Endothelial cell of umbilical vein (primary cell): Measurements from ENCODE around the gene IVD. TPM values are rescaled to one million over a fixed set of nuclear protein-coding genes. Genes with fewer than 3 reads are reported as not detected.

Source experiments
- BruUV-seq: library from RNA; stranded (reverse); fragments of 400-500 nt; replicated peaks from 2 replicates; lab custom pipeline; 2021; lab: Mats Ljungman, UMichigan
- CTCF ChIA-PET: fragments of 300-600, 350-600 bp; sonication (Branson Sonifier 250); formaldehyde crosslinking; loops from one replicate; lab custom pipeline; 2021; ENCODE audit warnings: antibody characterized with exemption, inconsistent platforms; lab: Charles Lee
- POLR2A ChIA-PET: fragments of 300-600, 350-600 bp; sonication (Branson Sonifier 250); formaldehyde crosslinking; loops from one replicate; lab custom pipeline; 2021; ENCODE audit warnings: antibody characterized with exemption, inconsistent platforms; lab: Charles Lee
- DNase-seq: peaks from one replicate; pipeline ENCODE4 v3.0.0-alpha.2; 2011; ENCODE audit warnings: low read depth, low spot score
- FAIRE-seq: peaks from 2 replicates; lab custom pipeline; 2011; peaks lifted over from hg19 to GRCh38; lab: Jason Lieb, UNC
- H2AFZ ChIP-seq: 2 replicates; pipeline ENCODE4 v1.6.0; 2012; ENCODE audit warnings: low read depth, low read length, control low read depth, inconsistent platforms
- H3K27ac ChIP-seq: 2 replicates; pipeline ENCODE4 v1.5.1; 2011; ENCODE audit warnings: low read depth, mild to moderate bottlenecking, control low read depth, low read length, moderate library complexity; ENCODE audit not compliant: insufficient read depth
- H3K27me3 ChIP-seq, 2 experiments: 2 replicates each; pipeline versions ENCODE4 v1.6.0 to v1.6.1; 2011; ENCODE audit warnings: low read length in 2 of 2, mixed read lengths in 1 of 2; ENCODE audit not compliant: control insufficient read depth in 2 of 2, insufficient read depth in 2 of 2
- H3K36me3 ChIP-seq, 2 experiments: 2 replicates in 1 of 2; 3 replicates in 1 of 2; pipeline ENCODE4 v1.5.1; 2011; ENCODE audit warnings: low read length in 2 of 2, mild to moderate bottlenecking in 1 of 2, moderate library complexity in 1 of 2; ENCODE audit not compliant: control insufficient read depth in 2 of 2, insufficient read depth in 2 of 2; ENCODE audit errors: extremely low read depth in 1 of 2
- H3K4me1 ChIP-seq: 3 replicates; pipeline ENCODE4 v1.5.1; 2011; ENCODE audit warnings: mild to moderate bottlenecking, low read length; ENCODE audit not compliant: control insufficient read depth, insufficient read depth; ENCODE audit errors: extremely low read depth
- H3K4me2 ChIP-seq: 2 replicates; pipeline ENCODE4 v1.6.1; 2011; ENCODE audit warnings: low read length, control low read depth, mixed read lengths; ENCODE audit not compliant: insufficient read depth
- H3K4me3 ChIP-seq, 3 experiments: fragments of 200-600 bp in 1 of 3; sonication (generic), shearing (Covaris generic) in 1 of 3; replicated peaks in 1 of 3; 2 replicates each; pipeline ENCODE4 v1.5.1; 2011 to 2016; ENCODE audit warnings: control low read depth in 3 of 3, low read length in 3 of 3, mild to moderate bottlenecking in 2 of 3, inconsistent platforms in 1 of 3, low read depth in 1 of 3, moderate library complexity in 1 of 3; ENCODE audit not compliant: insufficient read depth in 1 of 3
- H3K79me2 ChIP-seq: 2 replicates; pipeline ENCODE4 v1.6.0; 2012; ENCODE audit warnings: low read length, inconsistent platforms; ENCODE audit not compliant: control insufficient read depth, insufficient read depth
- H3K9ac ChIP-seq: replicated peaks from 2 replicates; pipeline ENCODE3; 2011; ENCODE audit warnings: low read length, control low read depth; ENCODE audit not compliant: insufficient read depth; ENCODE audit errors: extremely low read depth
- H3K9me1 ChIP-seq: replicated peaks from 3 replicates; pipeline ENCODE4 v1.6.0; 2011; ENCODE audit warnings: mild to moderate bottlenecking, low read length; ENCODE audit not compliant: control insufficient read depth, insufficient read depth; ENCODE audit errors: extremely low read depth
- H3K9me3 ChIP-seq: replicated peaks from 2 replicates; pipeline ENCODE4 v1.5.1; 2012; ENCODE audit warnings: low read length, inconsistent platforms; ENCODE audit not compliant: control insufficient read depth, insufficient read depth
- H4K20me1 ChIP-seq: replicated peaks from 2 replicates; pipeline ENCODE3; 2011; ENCODE audit warnings: mild to moderate bottlenecking, low read length; ENCODE audit not compliant: control insufficient read depth, insufficient read depth; ENCODE audit errors: extremely low read depth
- EZH2 ChIP-seq: IDR thresholded peaks from 2 replicates; pipeline ENCODE4 v1.6.1; 2012; ENCODE audit warnings: borderline replicate concordance, low read depth, mild to moderate bottlenecking, moderate library complexity, low read length, inconsistent platforms; ENCODE audit not compliant: severe bottlenecking
- FOS ChIP-seq: IDR thresholded peaks from 2 replicates; pipeline ENCODE4 v1.6.1; 2011; ENCODE audit warnings: mild to moderate bottlenecking, low read length, moderate library complexity, borderline replicate concordance; ENCODE audit not compliant: insufficient read depth
- GATA2 ChIP-seq: IDR thresholded peaks from 2 replicates; pipeline ENCODE4 v1.7.0; 2011; ENCODE audit warnings: low read depth, mild to moderate bottlenecking, moderate library complexity, mixed read lengths, low read length; ENCODE audit not compliant: insufficient read length, insufficient read depth
- JUN ChIP-seq: IDR thresholded peaks from 2 replicates; pipeline ENCODE4 v1.6.1; 2011; ENCODE audit warnings: borderline replicate concordance, low read depth; ENCODE audit not compliant: insufficient read length, insufficient read depth
- MYC ChIP-seq: IDR thresholded peaks from one replicate; pipeline ENCODE4 v1.6.1; 2011; ENCODE audit warnings: mild to moderate bottlenecking, low read depth, low read length
- POLR2A ChIP-seq: IDR thresholded peaks from 2 replicates; pipeline ENCODE4 v1.6.1; 2012; ENCODE audit warnings: low read depth, mild to moderate bottlenecking, control low read depth, low read length
- POLR2AphosphoS5 ChIP-seq: IDR thresholded peaks from 2 replicates; pipeline ENCODE4 v1.6.1; 2012; ENCODE audit warnings: low read depth, mild to moderate bottlenecking, control low read depth, low read length, moderate library complexity; ENCODE audit not compliant: insufficient read depth
- dilution Hi-C: fragments of 300-500 bp; cut with MboI; formaldehyde crosslinking; loops from one replicate; pipeline ENCODE4 v1.15.0; 2019; ENCODE audit warnings: low sequenced_read_pairs; ENCODE audit not compliant: extremely low pct_ligation_motif_present
- intact Hi-C: fragments of 100-400 bp; cut with micrococcal nuclease; formaldehyde crosslinking; loops from one replicate; pipeline ENCODE4 v1.10.0; 2022
- polyA plus RNA-seq, 4 experiments: library from polyadenylated mRNA; depleted of rRNA in 3 of 4; stranded (reverse) in 3 of 4; unstranded in 1 of 4; fragments of >200 nt; gene quantifications; 2 replicates each; pipeline versions ENCODE4 v1.2.1 to v1.2.3, GENCODE V29; 2011 to 2012; ENCODE audit warnings: missing spikeins in 1 of 4
- total RNA-seq: library from RNA; stranded (reverse); gene quantifications from 2 replicates; pipeline ENCODE4 v1.2.3, GENCODE V29; 2021
- TF ChIP-seq, protein P1 (sequence below): IDR thresholded peaks from 2 replicates; pipeline ENCODE4 v1.6.1; 2011; ENCODE audit not compliant: insufficient read depth, insufficient read length
- TF ChIP-seq, protein P2 (sequence below), 2 donors: IDR thresholded peaks; 1 replicate in 1 of 2; 2 replicates in 1 of 2; pipeline ENCODE4 v1.5.1; 2011; ENCODE audit warnings: low read length in 2 of 2, mild to moderate bottlenecking in 2 of 2, moderate library complexity in 2 of 2, control low read depth in 1 of 2, inconsistent platforms in 1 of 2, low read depth in 1 of 2; ENCODE audit not compliant: insufficient read depth in 1 of 2; ENCODE audit errors: extremely low read depth in 1 of 2

Gene IVD
- total and polyA plus RNA-seq, 2 donors (not counting 3 experiments of a cell fraction or from before 2014, with no cell fraction given), result 34.1 to 62.5 TPM

DNA sequence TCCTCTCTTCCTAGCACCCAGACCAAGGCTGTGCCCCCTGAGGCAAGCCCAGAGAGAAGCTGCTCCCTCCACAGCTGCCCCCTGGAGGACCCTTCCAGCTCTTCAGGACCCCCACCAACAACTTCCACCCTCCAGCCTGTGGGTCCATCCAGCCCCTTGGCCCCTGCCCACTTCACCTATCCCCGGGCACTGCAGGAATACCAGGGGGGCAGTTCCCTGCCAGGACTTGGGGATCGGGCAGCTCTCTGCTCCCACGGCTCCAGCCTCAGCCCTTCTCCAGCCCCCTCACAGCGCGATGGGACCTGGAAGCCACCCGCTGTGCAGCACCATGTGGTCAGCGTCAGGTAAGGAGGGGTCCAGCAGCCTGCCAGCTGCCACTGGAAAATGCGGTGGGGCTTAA is 42.0 kb upstream of the IVD start:
- dilution Hi-C loops, result no loop called here

More for the DNA sequence above, 42.0 kb upstream of the IVD start:
- peaks cover 6 to 9% of the 10 kb centered on the region in 2 experiments for H3K27me3 ChIP-seq
- H2AFZ ChIP-seq, result no peak overlapping the region
- no peak overlapping the region for H3K27ac ChIP-seq
- no peaks in the 10 kb centered on the region for H3K79me2 ChIP-seq
- POLR2A ChIA-PET, result no interaction called here
- BruUV-seq, result no TSS peak
- no peak for FAIRE-seq
- H3K4me2 ChIP-seq, result no peak overlapping the region
- H3K9me1 ChIP-seq, result no peaks in the 10 kb centered on the region
- intact Hi-C loops, result no loop called here
- CTCF ChIA-PET, result interaction anchor here (0.7 to 9.4 kb wide), 2 partner anchors 20 to 62 kb away, joined by 4 to 60 read pairs; no protein-coding TSS in a partner anchor
- no peaks in the 10 kb centered on the region for H3K9me3 ChIP-seq
- no peaks in the 10 kb centered on the region for H3K36me3 ChIP-seq
- no peak for TF ChIP-seq FOS
- TF ChIP-seq MYC, result no peak
- no peak for TF ChIP-seq POLR2A
- no peak for TF ChIP-seq GATA2
- no peak for TF ChIP-seq JUN
- no peak for TF ChIP-seq POLR2AphosphoS5
- no peak for TF ChIP-seq EZH2
- TF ChIP-seq, protein P1, sequence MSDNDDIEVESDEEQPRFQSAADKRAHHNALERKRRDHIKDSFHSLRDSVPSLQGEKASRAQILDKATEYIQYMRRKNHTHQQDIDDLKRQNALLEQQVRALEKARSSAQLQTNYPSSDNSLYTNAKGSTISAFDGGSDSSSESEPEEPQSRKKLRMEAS, result no peak
- TF ChIP-seq, protein P2, sequence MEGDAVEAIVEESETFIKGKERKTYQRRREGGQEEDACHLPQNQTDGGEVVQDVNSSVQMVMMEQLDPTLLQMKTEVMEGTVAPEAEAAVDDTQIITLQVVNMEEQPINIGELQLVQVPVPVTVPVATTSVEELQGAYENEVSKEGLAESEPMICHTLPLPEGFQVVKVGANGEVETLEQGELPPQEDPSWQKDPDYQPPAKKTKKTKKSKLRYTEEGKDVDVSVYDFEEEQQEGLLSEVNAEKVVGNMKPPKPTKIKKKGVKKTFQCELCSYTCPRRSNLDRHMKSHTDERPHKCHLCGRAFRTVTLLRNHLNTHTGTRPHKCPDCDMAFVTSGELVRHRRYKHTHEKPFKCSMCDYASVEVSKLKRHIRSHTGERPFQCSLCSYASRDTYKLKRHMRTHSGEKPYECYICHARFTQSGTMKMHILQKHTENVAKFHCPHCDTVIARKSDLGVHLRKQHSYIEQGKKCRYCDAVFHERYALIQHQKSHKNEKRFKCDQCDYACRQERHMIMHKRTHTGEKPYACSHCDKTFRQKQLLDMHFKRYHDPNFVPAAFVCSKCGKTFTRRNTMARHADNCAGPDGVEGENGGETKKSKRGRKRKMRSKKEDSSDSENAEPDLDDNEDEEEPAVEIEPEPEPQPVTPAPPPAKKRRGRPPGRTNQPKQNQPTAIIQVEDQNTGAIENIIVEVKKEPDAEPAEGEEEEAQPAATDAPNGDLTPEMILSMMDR (IDR thresholded peaks at IDR 0.05; ENCODE audit: extremely low read depth in 1 of 2, insufficient read depth in 1 of 2, low read depth in 1 of 2, low read length in 2 of 2), result no peak
- no peak overlapping the region for H3K4me3 ChIP-seq
- no peak for DNase-seq
- H3K9ac ChIP-seq, result no peak overlapping the region
- peaks cover 4% of the 10 kb centered on the region for H3K4me1 ChIP-seq
- H4K20me1 ChIP-seq, result no peaks in the 10 kb centered on the region
